Measurements from ENCODE around the gene YIF1A. TPM values are rescaled to one million over a fixed set of nuclear protein-coding genes. Genes with fewer than 3 reads are reported as not detected.
"Not testable (repeated sequence)": the region's sequence is repeated elsewhere in the genome, so short reads cannot be mapped to it uniquely, and the experiment has no call there.

Gene YIF1A
- polyA plus RNA-seq, 12 donors: 30.1 to 132 (median 40.9) TPM; not detected in 1

GRCh38 chr11:66289548-66290329 is 796 bp upstream of the YIF1A start:
- no peak for DNase-seq

- DNase-seq: no peak
Observed at GRCh38 chr11:66287889-66288670, 863 bp downstream of the YIF1A start.

- DNase-seq: no peak
Observed at GRCh38 chr11:66287211-66287888, 1.6 kb downstream of the YIF1A start.

GRCh38 chr11:66286699-66287098 is 2.2 kb downstream of the YIF1A start:
- no peak for DNase-seq

- no peak for DNase-seq
Observed at GRCh38 chr11:66285250-66285947, 3.5 kb downstream of the YIF1A start.

GRCh38 chr11:66284526-66285078 is 4.3 kb downstream of the YIF1A start:
- DNase-seq: no peak

GRCh38 chr11:66283461-66284105 is 5.4 kb downstream of the YIF1A start:
- no peak for DNase-seq

GRCh38 chr11:66282468-66283455 is 6.2 kb downstream of the YIF1A start:
- DNase-seq: peak; percentile 94

- DNase-seq: no peak
Observed at GRCh38 chr11:66281776-66282467, 7.0 kb downstream of the YIF1A start.

GRCh38 chr11:66281001-66281400 is 7.9 kb downstream of the YIF1A start:
- no peak for DNase-seq

- DNase-seq: no peak
Observed at GRCh38 chr11:66280428-66280827, 8.5 kb downstream of the YIF1A start.

- no peak for DNase-seq
Observed at GRCh38 chr11:66279092-66279734, 9.7 kb downstream of the YIF1A start.

GRCh38 chr11:66278363-66279091 is 10.4 kb downstream of the YIF1A start:
- no peak for DNase-seq

- DNase-seq: no peak
Observed at GRCh38 chr11:66277471-66278362, 11.2 kb downstream of the YIF1A start, which contains the start of gene CNIH2. CNIH2 (plus strand) TSS chr11:66278175; CDS start chr11:66278457, 282 bp downstream.

GRCh38 chr11:66277064-66277463 is 11.9 kb downstream of the YIF1A start:
- DNase-seq: not testable (repeated sequence)

GRCh38 chr11:66276619-66277018 is 12.3 kb downstream of the YIF1A start:
- not testable (repeated sequence) for DNase-seq

Measured in muscle of arm (tissue), 12 donors.